WERI-Rb-1 (cell line): ENCODE data around the gene PPP1R9A.

Experiments
- DNase-seq: peaks from one replicate; pipeline ENCODE4 v3.0.0-alpha.2; 2020
- H3K27ac ChIP-seq: fragments of 250-450 bp; sonication (Bioruptor Pico); 2 replicates; pipeline ENCODE4 v1.5.1; 2020; ENCODE audit warnings: mild to moderate bottlenecking, moderate library complexity
- H3K27me3 ChIP-seq: fragments of 250-450 bp; sonication (Bioruptor Pico); 2 replicates; pipeline ENCODE4 v1.5.1; 2021; ENCODE audit warnings: mild to moderate bottlenecking, low read depth, moderate library complexity; ENCODE audit not compliant: insufficient read depth, severe bottlenecking
- H3K36me3 ChIP-seq: fragments of 250-450 bp; sonication (Bioruptor Pico); 2 replicates; pipeline ENCODE4 v1.5.1; 2020; ENCODE audit warnings: mild to moderate bottlenecking, moderate library complexity
- H3K4me3 ChIP-seq: 2 replicates; pipeline ENCODE4 v1.5.1; 2011; ENCODE audit warnings: low read depth, mild to moderate bottlenecking, control low read depth, low read length
- H3K9me3 ChIP-seq: fragments of 250-450 bp; sonication (Bioruptor Pico); 2 replicates; pipeline ENCODE4 v1.5.1; 2021; ENCODE audit warnings: mild to moderate bottlenecking, moderate library complexity; ENCODE audit not compliant: severe bottlenecking
- CTCF ChIP-seq: IDR thresholded peaks from 2 replicates; pipeline ENCODE4 v1.5.1; 2011; ENCODE audit warnings: low read depth, mild to moderate bottlenecking, control low read depth, inconsistent platforms, low read length

Gene PPP1R9A

DNA sequence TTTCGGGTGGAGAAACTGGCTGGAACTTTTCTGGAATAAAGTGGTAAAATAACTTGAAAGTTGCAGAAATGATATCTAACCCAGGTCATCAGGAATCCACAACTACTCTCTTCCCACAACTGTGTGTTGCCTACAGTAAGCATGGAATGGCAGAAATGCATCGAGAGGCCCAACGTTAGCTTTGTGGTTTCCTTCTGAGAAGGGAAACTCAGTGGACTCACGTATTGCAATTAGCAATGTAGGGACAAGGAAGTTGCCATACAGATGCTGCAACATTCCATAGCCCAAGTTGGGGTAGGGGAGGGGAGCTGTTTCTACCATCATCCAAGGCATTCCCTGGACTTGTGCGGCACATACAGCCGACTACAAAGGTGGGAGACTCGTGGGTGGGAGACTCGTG, 415.0 kb downstream of the PPP1R9A start:
- Histone ChIP-seq H3K27me3 (no peaks in the 10 kb centered on the region), H3K9me3 (no peaks in the 10 kb centered on the region), H3K36me3 (no peaks in the 10 kb centered on the region), H3K4me3 (no peak overlapping the region), H3K27ac (no peak overlapping the region)
- no peak for TF ChIP-seq CTCF
- DNase-seq, result no peak

- no peak for DNase-seq
- Histone ChIP-seq H3K4me3 (no peak overlapping the region), H3K27me3 (no peaks in the 10 kb centered on the region), H3K9me3 (no peaks in the 10 kb centered on the region), H3K36me3 (no peaks in the 10 kb centered on the region), H3K27ac (no peak overlapping the region)
- TF ChIP-seq CTCF, result no peak
These were observed 415.5 kb downstream of the PPP1R9A start for GRCh38 chr7:95322854-95323253.

- no peak overlapping the region for H3K4me3 ChIP-seq
- no peaks in the 10 kb centered on the region for H3K36me3 ChIP-seq
- no peak for DNase-seq
- no peak overlapping the region for H3K27ac ChIP-seq
- no peaks in the 10 kb centered on the region for H3K9me3 ChIP-seq
- no peaks in the 10 kb centered on the region for H3K27me3 ChIP-seq
- TF ChIP-seq CTCF, result no peak
These were observed 416.2 kb downstream of the PPP1R9A start for GRCh38 chr7:95323410-95324129.

DNA sequence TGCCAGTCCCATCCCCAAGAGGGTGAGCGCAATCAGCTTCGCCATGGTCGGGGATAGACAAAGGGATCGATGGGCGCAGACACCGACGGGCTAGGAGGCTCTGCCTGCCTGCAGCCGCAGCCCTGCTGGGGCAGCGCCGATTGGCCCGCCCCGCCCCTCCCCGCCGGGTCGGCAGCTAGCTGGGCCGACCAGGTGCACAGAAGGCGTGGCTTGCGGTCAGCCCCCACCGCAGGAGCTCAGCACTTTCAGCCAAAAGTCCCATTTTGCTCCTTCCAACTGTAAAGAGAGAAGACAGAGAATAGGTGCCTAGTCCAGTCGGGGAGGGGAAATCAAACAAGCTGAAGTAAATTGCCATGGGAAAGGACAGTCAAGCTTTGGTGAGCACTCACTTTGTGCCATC, 417.0 kb downstream of the PPP1R9A start, which contains the start of gene PON1:
PON1 (minus strand) TSS at position 102 of the 400 bp plus-strand sequence; CDS start at position 45, 57 bp downstream.
- Histone ChIP-seq H3K27ac (no peak within 1 kb of the TSS), H3K27me3 (no peaks in the 10 kb centered on the region), H3K36me3 (no peaks in the 10 kb centered on the region), H3K4me3 (no peak within 1 kb of the TSS), H3K9me3 (no peaks in the 10 kb centered on the region)
- DNase-seq, result no peak
- TF ChIP-seq CTCF, result no peak

- no peaks in the 10 kb centered on the region for H3K27me3 ChIP-seq
- H3K4me3 ChIP-seq, result no peak overlapping the region
- no peak overlapping the region for H3K27ac ChIP-seq
- no peaks in the 10 kb centered on the region for H3K9me3 ChIP-seq
- no peaks in the 10 kb centered on the region for H3K36me3 ChIP-seq
- DNase-seq, result no peak
- TF ChIP-seq CTCF, result no peak
These were observed 420.0 kb downstream of the PPP1R9A start for GRCh38 chr7:95327356-95327755.
